ENCODE data around the gene ZNF583.

ZNF583 gene

GRCh38 chr19:56403764-56404704, at the start of gene ZNF583:
ZNF583 (plus strand) TSS chr19:56404332; CDS start chr19:56407115, 2,783 bp downstream.
- Histone ChIP-seq H3K36me3 (ENCODE audit: insufficient read depth, low read length) (peaks cover 8% of the 10 kb centered on the region; the same call in 1 of the 2 replicates), H3K9me3 (ENCODE audit: control insufficient read depth, insufficient read depth, low read length) (peaks cover 11% of the 10 kb centered on the region), H3K4me1 (ENCODE audit: insufficient read depth, low read length) (0 out of 2 replicates have a peak, but pooled peaks cover 4% of the 10 kb centered on the region), H3K9ac (ENCODE audit: low read depth, low read length) (peak within 1 kb of the TSS; percentile 79)

DNA sequence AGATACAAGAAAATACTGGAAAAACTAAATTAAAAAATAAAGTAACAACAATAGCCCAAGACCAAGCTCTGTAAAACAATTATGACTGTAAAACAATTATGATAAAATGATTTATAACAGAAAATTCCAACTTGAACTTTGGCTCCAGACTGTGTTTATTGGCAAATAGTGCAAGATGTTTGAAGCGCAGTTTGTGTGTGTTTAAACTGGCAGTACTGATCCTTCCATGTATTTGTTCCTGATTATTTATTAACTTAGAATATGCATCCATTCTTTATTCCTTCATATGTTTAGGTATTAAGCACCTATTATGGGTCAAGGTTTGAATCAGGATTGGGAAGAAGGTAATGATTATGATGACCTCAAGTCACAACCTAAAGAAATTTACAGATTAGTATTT, 48.6 kb upstream of the ZNF583 start:
- Histone ChIP-seq H3K9ac (ENCODE audit: low read depth, low read length) (no peak overlapping the region), H3K9me3 (ENCODE audit: control insufficient read depth, insufficient read depth, low read length) (no peaks in the 10 kb centered on the region), H3K36me3 (ENCODE audit: insufficient read depth, low read length) (no peaks in the 10 kb centered on the region), H3K4me1 (ENCODE audit: insufficient read depth, low read length) (no peaks in the 10 kb centered on the region; the same call in 1 of the 2 replicates)

GRCh38 chr19:56356944-56357343, 47.2 kb upstream of the ZNF583 start:
- Histone ChIP-seq H3K4me1 (ENCODE audit: insufficient read depth, low read length) (no peaks in the 10 kb centered on the region), H3K36me3 (ENCODE audit: insufficient read depth, low read length) (no peaks in the 10 kb centered on the region; the same call in 1 of the 2 replicates), H3K9ac (ENCODE audit: low read depth, low read length) (no peak overlapping the region), H3K9me3 (ENCODE audit: control insufficient read depth, insufficient read depth, low read length) (no peaks in the 10 kb centered on the region)

DNA sequence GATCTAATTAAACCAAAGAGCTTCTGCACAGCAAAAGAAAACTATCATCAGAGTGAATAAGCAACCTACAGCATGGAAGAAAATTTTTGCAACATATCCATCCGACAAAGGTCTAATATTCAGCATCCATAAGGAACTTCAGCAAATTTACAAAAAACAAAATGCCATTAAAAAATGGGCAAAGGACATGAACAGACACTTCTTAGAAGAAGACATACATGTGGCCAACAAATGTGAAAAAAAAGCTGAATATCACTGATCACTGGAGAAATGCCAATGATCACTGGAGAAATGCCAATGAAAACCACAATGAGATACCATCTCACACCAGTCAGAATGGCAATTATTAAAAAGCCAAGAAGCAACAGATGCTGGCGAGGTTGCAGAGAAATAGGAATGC, 43.3 kb upstream of the ZNF583 start:
- no peaks in the 10 kb centered on the region for H3K4me1 ChIP-seq (ENCODE audit: insufficient read depth, low read length)
- H3K36me3 ChIP-seq (ENCODE audit: insufficient read depth, low read length): no peaks in the 10 kb centered on the region; the same call in 1 of the 2 replicates

DNA sequence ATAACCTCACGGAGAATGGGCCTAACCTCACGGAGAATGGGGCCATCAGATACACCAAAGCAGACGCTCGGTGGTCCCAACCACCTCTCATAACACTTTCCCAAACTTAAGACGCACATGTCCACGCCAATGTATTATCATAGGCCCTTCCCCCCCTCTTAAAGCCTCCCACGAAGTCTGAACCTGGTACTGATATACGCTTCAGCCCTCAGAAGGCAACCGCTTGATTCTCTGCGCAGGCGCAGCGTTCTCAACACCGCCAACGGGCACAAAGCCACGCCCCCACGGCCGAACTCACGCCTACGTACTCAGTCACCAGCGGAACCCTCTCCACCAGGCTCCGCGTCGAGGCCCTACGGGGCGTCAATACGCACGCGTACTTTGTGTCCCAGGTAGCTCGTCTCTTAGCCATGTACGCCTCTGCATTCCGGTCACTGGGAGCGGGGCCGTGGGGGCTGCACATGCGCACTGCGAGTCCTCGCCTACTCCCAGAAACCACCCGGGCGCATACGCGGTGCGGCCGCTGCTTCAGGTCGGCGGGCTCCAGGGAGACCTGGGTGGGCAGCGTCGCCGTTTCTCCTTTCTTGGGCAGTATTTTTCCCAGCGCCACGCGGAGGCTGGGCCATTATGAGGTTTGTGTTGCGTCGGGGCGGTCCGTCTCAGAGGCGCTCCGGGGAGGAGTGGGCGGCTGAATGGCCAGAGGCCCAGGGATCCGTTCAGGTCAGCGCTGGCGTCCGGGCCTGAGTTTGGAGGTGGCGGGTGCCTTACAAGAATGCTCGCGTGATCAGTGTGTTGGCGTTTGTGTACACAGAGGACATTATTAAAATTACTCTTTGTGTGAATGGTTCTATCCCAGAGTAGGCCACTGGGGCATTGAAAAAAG, 36.1 kb upstream of the ZNF583 start:
- H3K36me3 ChIP-seq (ENCODE audit: insufficient read depth, low read length): peaks cover 7% of the 10 kb centered on the region
- H3K4me1 ChIP-seq (ENCODE audit: insufficient read depth, low read length): no peaks in the 10 kb centered on the region
- peak overlapping the region; percentile 85 for H3K9ac ChIP-seq (ENCODE audit: low read depth, low read length)
- no peaks in the 10 kb centered on the region; the same call in 1 of the 2 replicates for H3K9me3 ChIP-seq (ENCODE audit: control insufficient read depth, insufficient read depth, low read length)

More for the DNA sequence above, 43.3 kb upstream of the ZNF583 start:
- Histone ChIP-seq H3K9ac (ENCODE audit: low read depth, low read length) (no peak overlapping the region), H3K9me3 (ENCODE audit: control insufficient read depth, insufficient read depth, low read length) (no peaks in the 10 kb centered on the region; the same call in 1 of the 2 replicates)

GRCh38 chr19:56369886-56370676, 34.1 kb upstream of the ZNF583 start:
- Histone ChIP-seq H3K9me3 (ENCODE audit: control insufficient read depth, insufficient read depth, low read length) (no peaks in the 10 kb centered on the region; the same call in 1 of the 2 replicates), H3K9ac (ENCODE audit: low read depth, low read length) (no peak overlapping the region), H3K4me1 (ENCODE audit: insufficient read depth, low read length) (no peaks in the 10 kb centered on the region), H3K36me3 (ENCODE audit: insufficient read depth, low read length) (peaks cover 25% of the 10 kb centered on the region)

- peaks cover 11% of the 10 kb centered on the region for H3K9me3 ChIP-seq (ENCODE audit: control insufficient read depth, insufficient read depth, low read length)
- peaks cover 40% of the 10 kb centered on the region for H3K36me3 ChIP-seq (ENCODE audit: insufficient read depth, low read length)
- no peaks in the 10 kb centered on the region for H3K4me1 ChIP-seq (ENCODE audit: insufficient read depth, low read length)
- H3K9ac ChIP-seq (ENCODE audit: low read depth, low read length): no peak overlapping the region
Observed at GRCh38 chr19:56372281-56372680, 31.9 kb upstream of the ZNF583 start.

- Histone ChIP-seq H3K9me3 (ENCODE audit: control insufficient read depth, insufficient read depth, low read length) (peaks cover 24% of the 10 kb centered on the region), H3K4me1 (ENCODE audit: insufficient read depth, low read length) (no peaks in the 10 kb centered on the region), H3K9ac (ENCODE audit: low read depth, low read length) (no peak overlapping the region), H3K36me3 (ENCODE audit: insufficient read depth, low read length) (peaks cover 40% of the 10 kb centered on the region)
Observed at GRCh38 chr19:56377105-56377924, 26.8 kb upstream of the ZNF583 start.

- Histone ChIP-seq H3K9ac (ENCODE audit: low read depth, low read length) (no peak overlapping the region), H3K9me3 (ENCODE audit: control insufficient read depth, insufficient read depth, low read length) (peaks cover 20% of the 10 kb centered on the region), H3K36me3 (ENCODE audit: insufficient read depth, low read length) (no peaks in the 10 kb centered on the region; the same call in 1 of the 2 replicates), H3K4me1 (ENCODE audit: insufficient read depth, low read length) (no peaks in the 10 kb centered on the region)
Observed at GRCh38 chr19:56383826-56384605, 20.1 kb upstream of the ZNF583 start.

DNA sequence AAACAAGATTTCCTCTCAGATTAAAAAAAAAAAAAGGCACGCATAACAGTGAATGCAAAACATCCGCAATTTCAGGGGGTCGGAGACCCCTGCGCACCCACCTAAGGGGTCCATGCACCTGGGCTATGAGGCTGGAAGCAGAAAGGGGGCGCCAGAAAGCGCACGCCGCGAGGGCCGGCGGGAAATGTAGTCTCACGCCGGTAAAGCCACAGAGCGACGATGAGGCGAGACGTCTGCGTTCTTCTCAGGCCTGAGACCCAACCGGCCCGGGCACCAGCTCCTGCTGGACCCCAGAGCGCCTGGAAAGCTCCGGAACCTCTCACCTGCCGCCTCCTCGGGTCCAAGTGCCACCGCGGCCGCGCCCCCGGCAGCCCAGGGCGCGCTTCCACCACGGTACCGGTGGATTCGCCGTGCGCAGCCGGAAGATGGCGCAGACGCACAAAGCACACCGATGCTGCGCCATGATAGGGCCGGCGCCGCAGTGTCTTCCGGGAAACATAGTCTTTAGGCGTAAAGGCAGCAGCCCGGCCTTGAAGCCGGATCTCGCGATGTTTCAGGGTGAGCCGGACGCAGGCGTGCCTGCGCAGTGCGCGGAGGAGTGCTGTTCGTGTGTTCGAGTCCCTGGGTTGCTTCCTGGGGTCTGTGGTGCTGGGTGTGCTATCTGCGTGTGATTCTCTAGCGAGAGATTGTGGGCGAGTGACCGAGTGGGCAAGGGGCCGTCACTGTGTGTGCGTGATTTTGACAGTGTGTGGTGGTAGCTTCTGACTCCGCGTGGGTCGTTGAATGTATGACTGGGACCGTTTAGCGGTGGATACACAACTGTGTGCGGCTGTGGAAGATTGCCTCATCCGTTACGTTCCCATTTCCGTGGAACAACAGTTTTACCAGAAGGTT, 10.8 kb upstream of the ZNF583 start, which contains the start of gene ZNF582:
TSS of gene ZNF582 (minus strand) at position 416 of the 894 bp plus-strand sequence. CDS start 1,782 bp downstream, outside the sequence.
- Histone ChIP-seq H3K9me3 (ENCODE audit: control insufficient read depth, insufficient read depth, low read length) (no peaks in the 10 kb centered on the region), H3K4me1 (ENCODE audit: insufficient read depth, low read length) (no peaks in the 10 kb centered on the region), H3K9ac (ENCODE audit: low read depth, low read length) (peak within 1 kb of the TSS; percentile 96)

GRCh38 chr19:56398809-56399208, 5.3 kb upstream of the ZNF583 start:
- no peak overlapping the region for H3K9ac ChIP-seq (ENCODE audit: low read depth, low read length)
- H3K36me3 ChIP-seq (ENCODE audit: insufficient read depth, low read length): peaks cover 18% of the 10 kb centered on the region; the same call in 1 of the 2 replicates
- no peaks in the 10 kb centered on the region for H3K4me1 ChIP-seq (ENCODE audit: insufficient read depth, low read length)
- peaks cover 7% of the 10 kb centered on the region for H3K9me3 ChIP-seq (ENCODE audit: control insufficient read depth, insufficient read depth, low read length)

More for the DNA sequence above, 10.8 kb upstream of the ZNF583 start, which contains the start of gene ZNF582:
- peaks cover 7% of the 10 kb centered on the region; the same call in 1 of the 2 replicates for H3K36me3 ChIP-seq (ENCODE audit: insufficient read depth, low read length)

Data from ES-I3 (cell line).